ENCODE results near the gene FBXL17.

- no peak for TF ChIP-seq CTCF (IDR thresholded peaks at IDR 0.05)
- no peak for TF ChIP-seq SMC3 (IDR thresholded peaks at IDR 0.05)
- TF ChIP-seq JUNB (IDR thresholded peaks at IDR 0.05), result no peak
- TF ChIP-seq KDM5A (IDR thresholded peaks at IDR 0.05), result no peak
- TF ChIP-seq RAD21 (conservative IDR thresholded peaks at IDR 0.05 in 1 of 2, IDR thresholded peaks at IDR 0.05 in 1 of 2), result no peak
- TF ChIP-seq REST (IDR thresholded peaks at IDR 0.05), result no peak
- TF ChIP-seq ESRRA (IDR thresholded peaks at IDR 0.05; ENCODE audit: borderline replicate concordance, low read length), result no peak
- no peak for TF ChIP-seq ZFP36 (IDR thresholded peaks at IDR 0.05; ENCODE audit: borderline replicate concordance, partially characterized antibody)
- TF ChIP-seq CHD2 (IDR thresholded peaks at IDR 0.05; ENCODE audit: low read length, partially characterized antibody), result no peak
- no peak for TF ChIP-seq CEBPB (IDR thresholded peaks at IDR 0.05)
- TF ChIP-seq RCOR1 (IDR thresholded peaks at IDR 0.05; ENCODE audit: low read depth, low read length), result no peak
- TF ChIP-seq EP300 (IDR thresholded peaks at IDR 0.05), result no peak
- TF ChIP-seq HMGXB4 (CRISPR knock-in tag; IDR thresholded peaks at IDR 0.05; ENCODE audit: borderline replicate concordance), result no peak
- TF ChIP-seq POLR2A (IDR thresholded peaks at IDR 0.05; ENCODE audit: low read length), result no peak
Measured at GRCh38 chr5:107919361-107919760, 462.5 kb downstream of the FBXL17 start.

Measured in A549 (cell line).